Middle frontal gyrus (tissue), 1 donor: ENCODE results near the gene ATP10A.
A peak's percentile ranks its signal among the peaks of the same experiment; 100 is the strongest.

Experiments used
- DNase-seq: peaks from one replicate; pipeline ENCODE4 v3.0.0-alpha.2; 2015; ENCODE audit warnings: low spot score; ENCODE audit errors: extremely low spot score

The ATP10A gene

GRCh38 chr15:25830844-25831451, 32.2 kb downstream of the ATP10A start:
- peak; percentile 7 for DNase-seq

- no peak for DNase-seq
These were observed 34.1 kb downstream of the ATP10A start for GRCh38 chr15:25829073-25829472.

GRCh38 chr15:25825207-25825606, 37.9 kb downstream of the ATP10A start:
- DNase-seq = no peak

- DNase-seq = no peak
These were observed 38.5 kb downstream of the ATP10A start for GRCh38 chr15:25824618-25825017.

GRCh38 chr15:25812845-25813244, 50.3 kb downstream of the ATP10A start:
- DNase-seq = no peak

- DNase-seq = no peak
These were observed 51.1 kb downstream of the ATP10A start for GRCh38 chr15:25812073-25812472.

- DNase-seq = no peak
These were observed 51.6 kb downstream of the ATP10A start for GRCh38 chr15:25811481-25811906.

- no peak for DNase-seq
These were observed 52.5 kb downstream of the ATP10A start for GRCh38 chr15:25810631-25811091.

- DNase-seq = no peak
These were observed 53.0 kb downstream of the ATP10A start for GRCh38 chr15:25810154-25810553.

- DNase-seq = no peak
These were observed 56.1 kb downstream of the ATP10A start for GRCh38 chr15:25807063-25807462.

- no peak for DNase-seq
These were observed 58.1 kb downstream of the ATP10A start for GRCh38 chr15:25805031-25805430.

GRCh38 chr15:25804451-25804850, 58.7 kb downstream of the ATP10A start:
- DNase-seq = no peak

GRCh38 chr15:25803541-25803940, 59.6 kb downstream of the ATP10A start:
- no peak for DNase-seq

GRCh38 chr15:25803036-25803435, 60.1 kb downstream of the ATP10A start:
- DNase-seq = no peak

- no peak for DNase-seq
These were observed 60.8 kb downstream of the ATP10A start for GRCh38 chr15:25802285-25802830.

- DNase-seq = no peak
These were observed 61.4 kb downstream of the ATP10A start for GRCh38 chr15:25801586-25802284.

- no peak for DNase-seq
These were observed 62.2 kb downstream of the ATP10A start for GRCh38 chr15:25800761-25801515.

- DNase-seq = no peak
These were observed 63.0 kb downstream of the ATP10A start for GRCh38 chr15:25799906-25800700.

GRCh38 chr15:25797936-25798901, 64.9 kb downstream of the ATP10A start:
- no peak for DNase-seq

GRCh38 chr15:25797511-25797935, 65.6 kb downstream of the ATP10A start:
- no peak for DNase-seq
